GM21528 (cell line): Measurements from ENCODE around the gene ELANE.

Source experiments
- ATAC-seq: cut with Tn5 transposase; IDR thresholded peaks from one replicate; pipeline ENCODE4 v1.9.1; 2021; ENCODE audit warnings: mild to moderate bottlenecking, moderate library complexity; ENCODE audit not compliant: unreplicated experiment, low FRiP score

The ELANE gene

GRCh38 chr19:858868-859843, 7.1 kb downstream of the ELANE start, which contains the start of gene CFD:
CFD (plus strand) TSS chr19:859664; CDS start chr19:859690, 26 bp downstream.
- no peak for ATAC-seq

- no peak for ATAC-seq
These were observed 9.1 kb downstream of the ELANE start for GRCh38 chr19:861141-861755.

GRCh38 chr19:861756-862580, 9.9 kb downstream of the ELANE start:
- no peak for ATAC-seq

GRCh38 chr19:862581-863314, 10.6 kb downstream of the ELANE start:
- ATAC-seq, result no peak

GRCh38 chr19:863315-863620, 11.2 kb downstream of the ELANE start:
- ATAC-seq, result no peak

- ATAC-seq, result no peak
These were observed 14.7 kb downstream of the ELANE start for GRCh38 chr19:866769-867300.

- no peak for ATAC-seq
These were observed 15.2 kb downstream of the ELANE start for GRCh38 chr19:867301-867793.

GRCh38 chr19:867855-868457, 15.9 kb downstream of the ELANE start:
- ATAC-seq, result no peak

GRCh38 chr19:868458-869244, 16.5 kb downstream of the ELANE start:
- no peak for ATAC-seq

- ATAC-seq, result no peak
These were observed 17.4 kb downstream of the ELANE start for GRCh38 chr19:869245-870177.

- ATAC-seq, result no peak
These were observed 18.2 kb downstream of the ELANE start for GRCh38 chr19:870314-870713.

- no peak for ATAC-seq
These were observed 18.9 kb downstream of the ELANE start for GRCh38 chr19:870963-871401.

GRCh38 chr19:871446-872265, 19.6 kb downstream of the ELANE start:
- ATAC-seq, result no peak

GRCh38 chr19:872266-872951, 20.3 kb downstream of the ELANE start:
- ATAC-seq, result no peak

GRCh38 chr19:873084-873483, 21.0 kb downstream of the ELANE start:
- ATAC-seq, result no peak

- no peak for ATAC-seq
These were observed 21.5 kb downstream of the ELANE start for GRCh38 chr19:873561-874041.
